MCF 10A (cell line): ENCODE data around the gene YRDC. TPM values are rescaled to one million over a fixed set of nuclear protein-coding genes. Genes with fewer than 3 reads are reported as not detected.

Experiments
- BruUV-seq: library from RNA; stranded (reverse); fragments of 400-500 nt; replicated peaks from 2 replicates; lab custom pipeline; 2021; lab: Mats Ljungman, UMichigan
- CTCF ChIA-PET: fragments of 300-600 bp; sonication (Branson Sonifier 250); formaldehyde crosslinking; extraction: SDS; loops from one replicate; lab custom pipeline; 2021; ENCODE audit warnings: antibody characterized with exemption, inconsistent platforms; lab: Yijun Ruan, JAX
- POLR2A ChIA-PET: fragments of 300-600, 350-650 bp; sonication (Branson Sonifier 250); formaldehyde crosslinking; extraction: SDS; loops from one replicate; lab custom pipeline; 2020; ENCODE audit warnings: antibody characterized with exemption, inconsistent platforms; lab: Yijun Ruan, JAX
- DNase-seq: peaks from one replicate; pipeline ENCODE4 v3.0.0-alpha.2; 2018; ENCODE audit not compliant: unreplicated experiment
- H3K27ac Mint-ChIP-seq: one replicate; pipeline ENCODE4 v1.8.0; 2022; ENCODE audit warnings: mild to moderate bottlenecking, low read depth, mixed read lengths; ENCODE audit not compliant: unreplicated experiment
- H3K27me3 Mint-ChIP-seq: one replicate; pipeline ENCODE4 v1.8.0; 2022; ENCODE audit warnings: mixed read lengths; ENCODE audit not compliant: insufficient read depth, unreplicated experiment
- H3K36me3 Mint-ChIP-seq: one replicate; pipeline ENCODE4 v1.8.0; 2022; ENCODE audit warnings: mild to moderate bottlenecking, moderate library complexity, mixed read lengths; ENCODE audit not compliant: insufficient read depth, unreplicated experiment
- H3K4me1 Mint-ChIP-seq: one replicate; pipeline ENCODE4 v1.8.0; 2022; ENCODE audit warnings: mixed read lengths; ENCODE audit not compliant: insufficient read depth, unreplicated experiment
- H3K4me3 Mint-ChIP-seq: one replicate; pipeline ENCODE4 v1.8.0; 2022; ENCODE audit warnings: mild to moderate bottlenecking, moderate library complexity, mixed read lengths; ENCODE audit not compliant: unreplicated experiment
- H3K9me3 Mint-ChIP-seq: one replicate; pipeline ENCODE4 v1.8.0; 2022; ENCODE audit warnings: mixed read lengths; ENCODE audit not compliant: unreplicated experiment
- CTCF ChIP-seq: fragments of 200-600 bp; IDR thresholded peaks from one replicate; pipeline ENCODE4 v1.8.0; 2022; ENCODE audit warnings: antibody characterized with exemption, mild to moderate bottlenecking; ENCODE audit not compliant: unreplicated experiment
- intact Hi-C: fragments of 100-400 bp; cut with micrococcal nuclease; formaldehyde crosslinking; loops from 2 replicates; pipeline ENCODE4 v1.14.1; 2022
- total RNA-seq: library from RNA; stranded (reverse); gene quantifications from 2 replicates; pipeline ENCODE4 v1.2.3, GENCODE V29; 2022

The YRDC gene
- total RNA-seq, 1 experiment from 2014 or later = 41.5 TPM

- Mint-ChIP-seq H3K27ac (no peak overlapping the region), H3K9me3 (no peaks in the 10 kb centered on the region), H3K27me3 (peaks cover 91% of the 10 kb centered on the region), H3K4me3 (no peak overlapping the region), H3K4me1 (no peaks in the 10 kb centered on the region), H3K36me3 (no peaks in the 10 kb centered on the region)
- DNase-seq = no peak
- ChIA-PET CTCF (no interaction called here), POLR2A (interaction anchor here (1.5 kb wide), 1 partner anchor 41 kb away, joined by 3 read pairs; no protein-coding TSS in a partner anchor)
- BruUV-seq = no TSS peak
- intact Hi-C loops = no loop called here
- no peak for TF ChIP-seq CTCF
Observed at GRCh38 chr1:37767488-37767887, 40.5 kb downstream of the YRDC start.

GRCh38 chr1:37765916-37766664 is 41.9 kb downstream of the YRDC start:
- Mint-ChIP-seq H3K27ac (no peak overlapping the region), H3K27me3 (peaks cover 92% of the 10 kb centered on the region), H3K9me3 (no peaks in the 10 kb centered on the region), H3K4me1 (no peaks in the 10 kb centered on the region), H3K36me3 (no peaks in the 10 kb centered on the region), H3K4me3 (no peak overlapping the region)
- peak; percentile 22 for DNase-seq
- CTCF ChIA-PET = interaction anchor here (0.6 to 1.2 kb wide), 2 partner anchors 11 to 1194 kb away, joined by 3 to 4 read pairs; no protein-coding TSS in a partner anchor
- POLR2A ChIA-PET = no interaction called here
- TF ChIP-seq CTCF = no peak
- BruUV-seq = no TSS peak
- intact Hi-C loops = no loop called here

- Mint-ChIP-seq H3K27ac (no peak within 1 kb of the TSS), H3K4me3 (no peak within 1 kb of the TSS), H3K27me3 (peaks cover 81% of the 10 kb centered on the region), H3K9me3 (no peaks in the 10 kb centered on the region), H3K4me1 (no peaks in the 10 kb centered on the region), H3K36me3 (no peaks in the 10 kb centered on the region)
- no peak for DNase-seq
- ChIA-PET POLR2A (interaction anchor here (0.6 kb wide), 1 partner anchor 230 kb away, joined by 4 read pairs; no protein-coding TSS in a partner anchor), CTCF (interaction anchor here (0.6 to 1.2 kb wide), 4 partner anchors 13 to 1193 kb away, joined by 3 to 4 read pairs (median 4); no protein-coding TSS in a partner anchor)
- no peak for TF ChIP-seq CTCF
- intact Hi-C loops = no loop called here
- BruUV-seq = no TSS peak
Observed at GRCh38 chr1:37764888-37765441, 43.0 kb downstream of the YRDC start, which contains the start of gene EPHA10. Gene EPHA10, minus strand, starts transcription at chr1:37765120. Its CDS starts 54 bp downstream, at chr1:37765066.

GRCh38 chr1:37764414-37764825 is 43.6 kb downstream of the YRDC start:
- H3K4me3 Mint-ChIP-seq = no peak overlapping the region

More at GRCh38 chr1:37764414-37764825, 43.6 kb downstream of the YRDC start:
- no TSS peak for BruUV-seq
- no peak for DNase-seq
- ChIA-PET CTCF (interaction anchor here (1.0 kb wide), 1 partner anchor 1155 kb away, joined by 4 read pairs; no protein-coding TSS in a partner anchor), POLR2A (no interaction called here)
- no peaks in the 10 kb centered on the region for H3K9me3 Mint-ChIP-seq
- no peaks in the 10 kb centered on the region for H3K4me1 Mint-ChIP-seq
- no peaks in the 10 kb centered on the region for H3K36me3 Mint-ChIP-seq
- TF ChIP-seq CTCF = no peak
- intact Hi-C loops = no loop called here
- no peak overlapping the region for H3K27ac Mint-ChIP-seq
- H3K27me3 Mint-ChIP-seq = peaks cover 75% of the 10 kb centered on the region
